Bone marrow (tissue), 2 donors: Measurements from ENCODE around the gene FAM151B.

Experiments used
- DNase-seq, 2 donors: peaks; one replicate each; lab custom pipeline; 2025; lab: John Stamatoyannopoulos, UW

FAM151B gene

DNA sequence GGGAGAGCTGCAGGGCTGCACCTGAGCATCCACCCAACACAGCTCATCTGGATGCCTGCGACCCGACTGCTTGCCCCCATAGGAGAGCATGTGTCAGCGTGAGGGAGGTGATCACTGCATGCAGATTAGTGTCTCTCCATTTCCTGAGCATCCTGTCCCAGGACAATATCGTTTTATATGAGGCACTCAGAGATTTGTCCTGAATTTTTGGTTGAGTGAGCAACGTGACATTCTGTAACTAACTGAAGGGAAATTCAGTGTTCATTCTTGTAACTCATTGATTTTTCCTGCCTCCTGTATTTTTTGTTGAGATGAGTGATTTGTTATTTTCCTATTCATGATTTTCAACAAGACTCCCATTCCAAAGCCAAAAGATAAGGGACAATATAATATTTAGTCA is 102.9 kb downstream of the FAM151B start:
- no peak for DNase-seq

GRCh38 chr5:80591352-80591751 is 103.5 kb downstream of the FAM151B start:
- DNase-seq, result no peak

DNA sequence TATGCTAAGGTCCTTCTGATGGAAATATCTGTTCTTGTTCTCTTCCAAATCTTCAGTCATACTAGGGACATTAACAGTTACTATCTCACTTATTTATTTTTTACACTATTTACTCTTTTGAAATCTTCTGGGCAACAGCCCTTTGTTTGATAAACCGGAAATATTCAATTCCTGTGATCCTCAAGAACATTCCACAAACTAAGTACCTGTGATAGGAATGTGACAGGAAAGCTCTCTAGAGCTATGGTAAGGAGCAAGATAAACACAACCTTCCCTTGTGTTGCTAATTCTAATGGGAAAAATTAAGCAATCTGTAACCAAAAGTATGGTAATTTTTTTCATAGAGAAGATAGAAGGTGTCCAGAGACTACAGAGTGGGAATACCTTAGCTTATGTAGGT is 104.2 kb downstream of the FAM151B start:
- no peak for DNase-seq
